ENCODE data around the gene SEC63.

GRCh38 chr6:107943626-107944439 is 14.2 kb downstream of the SEC63 start:
- no peak for TF ChIP-seq CTCF (IDR thresholded peaks at IDR 0.05 in 4 of 5, conservative IDR thresholded peaks at IDR 0.05 in 1 of 5)
- TF ChIP-seq POLR2A (IDR thresholded peaks at IDR 0.05): no peak

All from gastrocnemius medialis (tissue), 4 donors.